ENCODE data around the gene KRTAP12-2.

Gene KRTAP12-2

DNA sequence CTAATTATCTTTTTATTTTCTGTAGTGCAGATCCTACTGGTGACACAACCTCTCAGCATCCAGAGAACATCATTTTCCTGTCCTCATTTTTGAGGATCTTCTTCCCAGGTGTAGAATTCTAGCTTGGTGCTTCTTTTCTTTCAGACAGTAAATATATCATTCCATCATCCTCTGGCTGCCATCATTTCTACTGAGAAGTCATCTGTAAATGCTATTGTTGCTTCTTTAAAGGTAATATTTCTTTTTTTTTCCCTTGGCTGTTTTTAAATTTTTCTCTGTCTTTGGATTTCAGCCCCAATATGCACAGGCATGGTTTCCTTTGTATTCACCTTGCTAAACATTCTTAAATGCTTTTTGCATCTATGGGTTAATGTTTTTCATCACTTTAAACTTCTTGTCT, 43.2 kb downstream of the KRTAP12-2 start:
- no peak for DNase-seq

DNA sequence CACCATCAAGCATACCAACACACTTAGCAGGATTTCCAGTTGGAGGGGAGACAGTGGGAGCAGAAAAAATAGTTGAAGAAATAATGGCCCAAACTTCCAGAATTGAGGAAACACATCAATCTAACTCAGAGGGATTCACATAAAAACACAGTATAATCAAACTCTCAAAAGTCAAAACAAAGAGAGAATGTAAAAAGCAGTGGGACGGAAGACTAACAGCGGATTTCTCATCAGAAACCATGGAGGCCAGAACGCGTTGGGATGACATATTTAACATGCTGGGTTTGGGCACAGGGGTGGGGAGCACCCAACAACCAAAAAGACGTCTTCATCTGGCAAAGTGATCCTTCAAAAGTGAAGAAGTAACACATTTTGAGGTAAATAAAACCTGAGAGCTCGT, 46.8 kb downstream of the KRTAP12-2 start:
- DNase-seq: no peak

DNA sequence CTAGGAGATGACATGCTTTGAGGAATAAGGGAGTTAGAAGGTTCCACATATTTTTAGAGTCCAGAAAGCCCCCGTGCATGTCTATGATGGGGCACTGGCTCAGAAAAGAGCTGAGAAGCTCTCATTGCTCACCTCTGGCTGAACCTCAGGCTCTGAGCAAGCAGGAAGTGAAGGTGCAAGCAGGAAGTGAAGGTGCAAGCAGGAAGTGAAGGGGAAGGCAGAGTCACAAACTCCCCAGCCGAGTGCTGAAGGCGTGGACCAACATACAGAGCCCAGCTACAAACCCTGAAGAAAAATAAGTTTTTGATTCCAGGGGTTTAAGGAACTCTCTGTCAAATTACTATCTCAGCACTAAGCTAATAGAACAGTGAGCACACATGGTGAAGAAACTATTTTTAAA, 47.8 kb downstream of the KRTAP12-2 start:
- no peak for DNase-seq

DNA sequence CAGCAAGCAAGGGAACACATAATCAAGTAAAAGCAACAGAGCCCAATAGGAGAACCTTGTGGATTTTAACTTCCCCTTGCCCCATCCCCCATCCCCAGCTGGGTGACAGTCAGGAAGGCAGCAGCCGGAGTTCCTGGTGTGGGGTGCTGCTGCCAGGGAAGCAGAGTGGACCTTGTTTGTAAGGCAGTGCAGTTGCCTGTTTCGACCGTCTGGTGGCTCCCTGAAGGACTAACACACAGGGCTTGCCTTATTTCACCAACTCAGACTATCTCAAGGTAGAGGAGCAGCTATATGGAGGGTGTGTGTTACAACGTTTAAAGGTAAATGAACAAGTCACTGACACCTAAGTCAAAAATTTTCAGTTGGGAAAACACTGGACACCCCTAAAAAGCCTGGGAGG, 48.2 kb downstream of the KRTAP12-2 start:
- DNase-seq: no peak

DNA sequence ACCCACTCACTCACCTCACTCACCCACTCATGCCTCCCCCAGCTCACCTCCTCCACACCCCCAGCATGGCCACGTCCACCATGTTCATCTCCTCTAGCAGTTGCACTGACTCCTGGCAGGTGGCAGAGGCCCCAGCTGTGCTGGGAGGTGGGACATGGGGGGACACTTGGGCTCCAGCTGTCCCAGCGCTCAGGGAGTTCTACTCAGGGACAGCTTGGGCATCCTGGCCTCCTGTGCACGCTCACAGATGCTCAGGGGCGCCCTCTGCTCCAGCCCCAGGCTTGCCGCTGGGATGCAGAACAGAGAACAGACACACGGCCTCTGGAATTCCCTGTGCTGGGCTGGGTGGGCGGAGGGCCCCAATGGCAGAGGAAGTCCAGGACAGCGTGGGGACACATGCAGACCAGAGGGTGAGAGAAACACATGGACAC, 49.6 kb downstream of the KRTAP12-2 start:
- DNase-seq: no peak

DNA sequence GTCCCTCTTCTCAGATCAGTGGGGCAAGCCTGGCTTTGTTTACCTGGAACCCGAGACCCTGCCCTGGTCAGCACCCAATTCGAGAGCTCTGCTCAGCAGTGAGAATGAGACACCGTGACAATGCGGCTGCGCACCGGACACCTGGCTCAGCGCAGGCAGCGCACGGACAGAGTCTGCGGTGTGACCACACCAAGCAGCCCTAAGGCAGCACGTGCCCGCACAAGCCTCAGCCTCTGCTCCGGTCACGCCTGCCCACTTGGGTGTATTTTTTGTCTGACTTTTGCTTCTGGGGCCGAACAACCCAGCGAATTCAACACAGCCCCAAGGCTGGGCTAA, 50.2 kb downstream of the KRTAP12-2 start:
- DNase-seq: no peak
